ENCODE data around the gene MEF2D.

MEF2D gene

GRCh38 chr1:156477526-156478249 is 22.9 kb downstream of the MEF2D start:
- TF ChIP-seq, protein P1, sequence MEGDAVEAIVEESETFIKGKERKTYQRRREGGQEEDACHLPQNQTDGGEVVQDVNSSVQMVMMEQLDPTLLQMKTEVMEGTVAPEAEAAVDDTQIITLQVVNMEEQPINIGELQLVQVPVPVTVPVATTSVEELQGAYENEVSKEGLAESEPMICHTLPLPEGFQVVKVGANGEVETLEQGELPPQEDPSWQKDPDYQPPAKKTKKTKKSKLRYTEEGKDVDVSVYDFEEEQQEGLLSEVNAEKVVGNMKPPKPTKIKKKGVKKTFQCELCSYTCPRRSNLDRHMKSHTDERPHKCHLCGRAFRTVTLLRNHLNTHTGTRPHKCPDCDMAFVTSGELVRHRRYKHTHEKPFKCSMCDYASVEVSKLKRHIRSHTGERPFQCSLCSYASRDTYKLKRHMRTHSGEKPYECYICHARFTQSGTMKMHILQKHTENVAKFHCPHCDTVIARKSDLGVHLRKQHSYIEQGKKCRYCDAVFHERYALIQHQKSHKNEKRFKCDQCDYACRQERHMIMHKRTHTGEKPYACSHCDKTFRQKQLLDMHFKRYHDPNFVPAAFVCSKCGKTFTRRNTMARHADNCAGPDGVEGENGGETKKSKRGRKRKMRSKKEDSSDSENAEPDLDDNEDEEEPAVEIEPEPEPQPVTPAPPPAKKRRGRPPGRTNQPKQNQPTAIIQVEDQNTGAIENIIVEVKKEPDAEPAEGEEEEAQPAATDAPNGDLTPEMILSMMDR (IDR thresholded peaks at IDR 0.05; ENCODE audit: insufficient read depth, missing control alignments): no peak
- FAIRE-seq (no peak), DNase-seq (ENCODE audit: insufficient read length, low spot score) (no peak)

- TF ChIP-seq, protein P1 (IDR thresholded peaks at IDR 0.05; ENCODE audit: insufficient read depth, missing control alignments): no peak
- DNase-seq (ENCODE audit: insufficient read length, low spot score) (no peak), FAIRE-seq (no peak)
Measured at GRCh38 chr1:156476501-156477298, 23.9 kb downstream of the MEF2D start.

DNA sequence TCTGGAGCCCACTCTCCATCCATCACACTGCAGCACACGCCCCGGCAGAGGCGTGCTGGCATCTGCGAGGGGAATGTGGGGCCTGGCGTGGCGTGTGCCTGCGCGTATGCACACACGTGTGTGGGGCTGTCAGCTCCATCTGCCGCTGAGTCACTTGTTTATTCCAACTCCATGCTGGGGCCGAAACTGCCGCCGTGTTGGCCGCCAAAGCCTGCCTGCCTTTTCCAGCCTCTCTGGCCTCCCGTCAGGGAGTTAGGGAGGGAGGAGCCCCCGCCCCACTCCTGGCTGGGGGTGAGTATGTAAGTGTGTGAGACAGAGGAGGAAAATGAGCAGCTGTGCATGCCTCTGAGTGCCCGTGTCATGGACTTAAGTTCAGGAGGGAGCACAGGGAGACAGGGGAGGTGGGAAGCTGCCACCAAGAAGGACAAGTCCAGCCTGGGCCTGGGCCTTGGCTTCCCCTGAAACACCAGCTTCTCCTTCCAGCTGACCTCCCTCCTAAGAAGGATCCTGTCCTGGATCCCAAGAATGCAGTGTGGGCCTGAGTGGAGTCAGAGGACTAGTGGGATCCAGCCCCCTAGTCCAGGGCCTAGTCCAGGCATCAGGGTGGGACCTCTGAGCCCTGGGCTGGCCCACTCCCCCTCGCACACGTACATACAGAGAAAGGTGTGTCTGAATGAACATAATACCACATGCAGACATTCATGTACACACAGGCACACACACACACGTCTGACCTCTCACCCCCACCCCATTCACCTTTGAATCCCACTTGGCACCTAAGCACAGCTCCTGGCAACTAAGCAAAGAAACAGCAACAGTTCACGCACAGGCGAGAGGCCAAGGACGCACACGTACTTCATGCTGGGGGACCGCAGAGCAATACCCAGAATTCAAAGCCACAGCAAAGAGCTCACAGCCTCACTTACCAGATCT is 24.7 kb downstream of the MEF2D start:
- FAIRE-seq: no peak
- DNase-seq (ENCODE audit: insufficient read length, low spot score): no peak
- TF ChIP-seq, protein P1 (IDR thresholded peaks at IDR 0.05; ENCODE audit: insufficient read depth, missing control alignments): no peak

GRCh38 chr1:156474966-156475365 is 25.6 kb downstream of the MEF2D start:
- no peak for DNase-seq (ENCODE audit: insufficient read length, low spot score)
- TF ChIP-seq, protein P1 (IDR thresholded peaks at IDR 0.05; ENCODE audit: insufficient read depth, missing control alignments): no peak
- no peak for FAIRE-seq

GRCh38 chr1:156471496-156472490 is 28.8 kb downstream of the MEF2D start:
- TF ChIP-seq, protein P1 (IDR thresholded peaks at IDR 0.05; ENCODE audit: insufficient read depth, missing control alignments): no peak
- FAIRE-seq (no peak), DNase-seq (ENCODE audit: insufficient read length, low spot score) (no peak)

- no peak for DNase-seq (ENCODE audit: insufficient read length, low spot score)
- no peak for FAIRE-seq
- TF ChIP-seq, protein P1 (IDR thresholded peaks at IDR 0.05; ENCODE audit: insufficient read depth, missing control alignments): no peak
Measured at GRCh38 chr1:156470473-156470872, 30.1 kb downstream of the MEF2D start.
